ENCODE results near the gene LDLRAD4. TPM values are rescaled to one million over a fixed set of nuclear protein-coding genes. Genes with fewer than 3 reads are reported as not detected.
"Not testable (repeated sequence)": the region's sequence is repeated elsewhere in the genome, so short reads cannot be mapped to it uniquely, and the experiment has no call there.

Gene LDLRAD4
- polyA plus RNA-seq, 3 donors = 10.3 to 11.5 (median 10.9) TPM

DNA sequence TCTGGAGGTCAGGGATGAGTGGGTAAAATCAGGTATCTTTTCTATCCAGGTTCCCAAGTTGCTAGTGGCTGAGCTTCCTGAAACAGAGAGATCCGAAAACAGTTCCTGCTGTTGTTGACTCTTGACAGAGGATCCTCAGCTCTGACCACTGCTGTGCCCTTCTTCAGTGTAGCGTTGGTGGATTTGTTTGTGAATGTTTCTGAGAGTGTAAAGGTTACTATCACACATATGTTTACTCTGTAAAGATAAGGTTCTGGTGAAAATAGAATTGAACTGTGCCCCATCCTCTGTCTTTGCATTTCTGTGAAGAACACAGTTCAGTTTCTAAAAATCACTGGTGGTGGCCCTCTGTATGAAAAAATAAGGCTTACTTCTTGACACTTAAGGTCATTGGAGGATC, 119.8 kb downstream of the LDLRAD4 start:
- DNase-seq (ENCODE audit: extremely low read depth in 1 of 11, low read depth in 9 of 11, low spot score in 4 of 11) = no peak

DNA sequence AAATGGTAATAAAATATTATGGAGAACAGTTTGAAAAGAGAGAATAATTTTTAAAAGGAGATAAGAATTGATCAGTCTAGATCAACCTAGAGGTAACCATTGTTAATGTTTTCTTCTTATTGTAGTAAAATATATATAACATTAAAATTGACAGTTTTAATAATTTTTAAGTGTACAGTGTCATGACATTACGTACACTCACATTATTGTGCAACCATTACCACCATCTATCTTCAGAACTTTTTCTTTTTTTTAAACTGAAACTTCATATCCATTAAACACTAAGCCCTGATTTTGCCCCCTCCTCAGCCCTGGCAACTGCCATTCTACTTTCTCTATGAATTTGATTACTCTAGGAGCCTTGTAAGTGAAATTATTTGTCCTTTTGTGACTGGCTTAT, 121.1 kb downstream of the LDLRAD4 start:
- DNase-seq (ENCODE audit: extremely low read depth in 1 of 11, low read depth in 9 of 11, low spot score in 4 of 11) = no peak

DNA sequence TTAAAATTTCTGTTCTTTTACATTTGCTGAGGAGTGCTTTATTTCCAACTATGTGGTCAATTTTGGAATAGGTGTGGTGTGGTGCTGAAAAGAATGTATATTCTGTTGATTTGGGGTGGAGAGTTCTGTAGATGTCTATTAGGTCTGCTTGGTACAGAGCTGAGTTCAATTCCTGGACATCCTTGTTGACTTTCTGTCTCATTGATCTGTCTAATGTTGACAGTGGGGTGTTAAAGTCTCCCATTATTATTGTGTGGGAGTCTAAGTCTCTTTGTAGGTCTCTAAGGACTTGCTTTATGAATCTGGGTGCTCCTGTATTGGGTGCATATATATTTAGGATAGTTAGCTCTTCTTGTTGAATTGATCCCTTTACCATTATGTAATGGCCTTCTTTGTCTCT, 127.9 kb downstream of the LDLRAD4 start:
- not testable (repeated sequence) for DNase-seq (ENCODE audit: extremely low read depth in 1 of 11, low read depth in 9 of 11, low spot score in 4 of 11)

DNA sequence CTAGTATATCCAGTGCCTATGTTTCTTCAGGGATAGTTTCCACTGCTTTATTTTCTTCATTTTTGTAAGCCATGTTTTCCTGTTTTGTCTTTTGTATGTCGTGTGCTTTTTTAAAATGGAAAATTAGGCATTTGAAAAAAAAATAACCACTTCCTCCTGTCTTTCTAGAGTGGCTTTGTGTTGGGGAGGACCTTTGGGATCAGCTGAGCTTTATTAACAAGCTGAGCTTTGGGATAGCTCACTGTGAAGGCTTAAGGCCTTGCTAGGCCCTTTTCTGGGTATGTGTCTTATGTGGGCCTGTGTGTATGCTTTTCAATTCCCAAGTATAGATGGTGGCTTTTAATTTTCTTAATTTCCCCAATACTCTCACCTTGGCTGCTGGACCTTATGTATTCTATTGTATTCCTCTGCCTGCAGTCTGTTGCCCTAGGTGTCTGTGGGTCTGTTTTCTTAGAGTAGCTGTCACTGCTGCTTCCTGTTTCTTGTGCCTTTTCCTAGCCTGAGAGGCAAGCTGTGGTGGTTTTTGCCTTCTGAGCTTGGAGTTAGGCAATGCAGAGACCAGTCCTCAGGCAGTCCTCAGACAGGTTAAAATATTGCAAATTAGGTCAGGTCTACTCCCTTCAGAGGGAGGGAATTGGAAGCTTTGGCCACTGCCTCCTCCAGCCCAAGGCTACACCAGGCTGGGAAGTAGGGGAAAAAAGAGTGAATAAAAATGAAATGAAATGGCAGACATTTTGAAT, 134.7 kb downstream of the LDLRAD4 start:
- DNase-seq (ENCODE audit: extremely low read depth in 1 of 11, low read depth in 9 of 11, low spot score in 4 of 11) = no peak

DNA sequence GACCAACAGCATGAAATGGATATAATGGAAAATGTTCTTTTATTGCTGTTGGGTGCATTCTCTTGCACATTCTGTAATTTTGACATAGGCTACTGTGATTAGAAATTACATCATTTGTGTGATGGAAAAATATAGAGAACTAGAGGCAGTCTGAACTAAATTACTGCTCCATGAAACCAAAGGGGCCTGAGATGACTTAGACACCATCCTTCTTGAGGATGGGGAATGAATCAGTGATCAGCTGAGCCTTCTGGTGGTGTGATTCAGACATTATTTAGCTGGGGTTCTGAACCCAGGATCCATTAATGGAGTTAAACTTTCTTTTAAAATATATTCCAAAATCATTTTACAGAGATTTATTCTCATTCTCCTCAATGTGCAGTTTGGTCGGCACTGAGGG, 135.8 kb downstream of the LDLRAD4 start:
- no peak for DNase-seq (ENCODE audit: extremely low read depth in 1 of 11, low read depth in 9 of 11, low spot score in 4 of 11)

DNA sequence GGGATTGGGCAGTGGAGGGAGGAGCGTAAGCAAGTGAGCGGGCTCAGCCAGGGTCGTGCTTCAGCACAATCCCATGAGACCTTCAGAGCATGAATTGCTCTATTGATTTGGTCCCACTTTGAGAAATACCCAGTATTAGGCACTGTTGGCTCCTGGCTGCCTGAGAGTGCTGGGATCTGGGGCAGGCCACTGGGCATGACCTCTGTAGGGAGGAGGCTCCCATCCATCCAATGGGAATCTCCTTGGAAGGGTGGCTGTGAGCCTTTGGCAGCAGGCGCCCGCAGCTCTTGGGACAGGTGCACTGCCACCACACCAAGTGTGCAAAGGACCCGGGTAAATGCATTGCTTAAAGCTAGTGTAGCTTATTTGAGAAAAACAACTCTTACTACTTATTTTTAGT, 137.5 kb downstream of the LDLRAD4 start:
- no peak for DNase-seq (ENCODE audit: extremely low read depth in 1 of 11, low read depth in 9 of 11, low spot score in 4 of 11)

DNA sequence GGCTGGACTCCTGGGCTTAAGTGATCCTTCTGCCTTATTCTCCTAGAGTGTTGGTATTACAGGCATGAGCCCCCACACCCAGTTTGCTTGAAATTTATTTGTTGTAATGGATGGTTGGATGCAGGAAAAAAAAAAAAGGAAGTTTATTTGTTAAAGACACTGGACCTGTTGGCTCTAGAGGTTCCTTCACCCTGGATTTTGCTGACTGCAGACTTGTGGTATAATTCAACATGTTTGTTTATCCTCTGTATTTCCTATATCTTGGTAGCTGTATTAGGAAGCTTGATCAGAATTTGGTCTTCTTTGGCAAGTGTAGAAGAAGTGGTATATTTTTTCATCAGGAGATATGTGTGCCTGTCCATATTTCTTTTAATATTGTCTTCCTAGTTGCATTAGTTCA, 138.7 kb downstream of the LDLRAD4 start:
- DNase-seq (ENCODE audit: extremely low read depth in 1 of 11, low read depth in 9 of 11, low spot score in 4 of 11) = no peak

DNA sequence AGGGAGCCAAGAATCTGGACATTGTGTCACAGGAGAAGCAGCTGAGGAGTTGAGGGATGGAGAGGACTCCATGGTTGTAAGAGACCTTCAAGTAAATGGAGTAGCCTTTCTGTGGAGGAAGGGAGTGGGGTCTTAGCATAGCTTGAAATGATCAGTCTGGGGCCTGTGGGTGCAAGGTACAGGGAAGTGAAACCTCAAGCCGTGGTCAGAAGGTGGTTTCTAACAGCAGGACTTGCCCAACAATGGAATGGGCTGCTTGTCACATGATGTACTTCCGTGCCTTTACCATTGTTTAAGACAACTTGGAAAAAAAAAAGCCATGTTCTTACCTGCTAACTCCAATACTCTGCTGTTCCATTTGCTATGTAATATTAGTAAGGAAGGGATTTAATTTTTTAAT, 140.7 kb downstream of the LDLRAD4 start:
- no peak for DNase-seq (ENCODE audit: extremely low read depth in 1 of 11, low read depth in 9 of 11, low spot score in 4 of 11)

DNA sequence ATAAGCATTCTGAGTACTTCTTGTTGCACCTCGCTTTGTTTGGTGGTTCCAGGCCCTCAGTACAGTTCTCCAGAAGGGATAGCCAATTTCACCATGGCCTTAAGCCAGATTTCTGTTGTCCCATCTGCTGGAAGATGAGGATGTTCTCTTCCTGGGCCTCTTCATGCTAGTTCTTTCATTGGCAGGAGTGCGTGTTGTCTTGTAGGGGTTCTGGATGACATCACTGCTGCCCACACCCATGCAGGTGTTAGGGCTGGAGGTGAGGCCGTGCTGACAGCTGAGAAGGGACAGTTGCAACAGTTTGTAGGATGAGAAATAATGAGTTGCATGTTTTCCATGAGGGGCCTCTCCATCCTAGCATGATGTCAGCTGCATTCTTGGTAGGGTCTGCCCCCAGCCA, 142.9 kb downstream of the LDLRAD4 start:
- DNase-seq (ENCODE audit: extremely low read depth in 1 of 11, low read depth in 9 of 11, low spot score in 4 of 11) = no peak

DNA sequence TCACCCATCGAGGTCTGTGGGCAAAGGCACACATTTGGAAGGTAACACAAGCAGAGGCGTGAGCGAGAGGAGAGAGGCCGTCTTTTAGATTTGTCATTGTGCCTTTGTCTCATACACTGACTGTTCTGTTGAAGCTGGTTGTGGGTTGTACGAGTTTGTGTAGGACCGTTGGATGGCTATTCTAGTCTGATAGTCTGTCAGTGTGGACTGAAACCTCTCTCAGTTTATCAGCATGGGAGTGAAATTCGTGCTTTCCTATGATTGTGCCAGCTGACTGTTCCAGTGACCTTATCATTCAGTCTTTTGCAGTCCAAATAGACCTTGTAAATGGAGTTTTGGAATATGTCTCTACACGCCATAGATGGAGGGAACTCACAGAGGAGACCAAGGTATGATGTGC, 143.5 kb downstream of the LDLRAD4 start:
- DNase-seq (ENCODE audit: extremely low read depth in 1 of 11, low read depth in 9 of 11, low spot score in 4 of 11) = no peak

DNA sequence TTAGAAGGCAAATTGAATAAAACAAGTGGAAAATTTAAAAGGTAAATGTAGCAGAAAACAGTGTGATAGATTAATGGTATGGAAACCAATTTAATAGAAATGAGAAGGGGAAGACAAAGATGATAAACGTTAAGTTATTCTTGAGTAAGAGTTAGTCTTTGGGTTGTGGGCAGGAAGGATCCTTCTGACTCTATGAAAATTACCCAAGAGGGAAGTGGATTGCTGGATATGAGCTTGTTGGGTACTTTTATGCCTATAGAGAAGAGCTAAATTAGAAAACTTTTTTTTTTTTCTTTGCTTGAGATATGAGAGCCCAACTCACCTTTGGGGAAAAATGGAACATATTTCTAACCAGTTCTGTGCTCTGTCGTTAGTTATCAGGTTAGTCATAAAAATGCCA, 144.0 kb downstream of the LDLRAD4 start:
- DNase-seq (ENCODE audit: extremely low read depth in 1 of 11, low read depth in 9 of 11, low spot score in 4 of 11) = no peak

DNA sequence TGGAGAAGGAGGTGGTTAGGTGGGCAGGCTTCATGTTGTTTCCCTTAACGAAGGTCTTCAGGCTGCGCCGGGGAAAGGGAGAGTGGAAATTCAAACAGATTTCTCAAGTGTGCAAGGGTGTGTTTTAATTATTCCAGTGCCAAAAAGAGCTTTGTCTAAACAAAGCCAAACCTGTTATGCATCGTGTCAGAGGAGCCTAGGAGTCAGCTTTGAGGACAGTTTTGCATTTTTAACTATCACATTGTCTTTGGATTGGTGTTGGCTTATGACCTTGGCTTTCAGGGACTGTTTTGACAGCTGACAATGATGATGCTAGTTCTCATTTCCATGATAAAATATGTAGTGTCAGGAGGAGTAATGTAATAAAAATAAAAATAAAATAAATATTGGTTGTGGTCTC, 144.8 kb downstream of the LDLRAD4 start:
- DNase-seq (ENCODE audit: extremely low read depth in 1 of 11, low read depth in 9 of 11, low spot score in 4 of 11) = no peak

DNA sequence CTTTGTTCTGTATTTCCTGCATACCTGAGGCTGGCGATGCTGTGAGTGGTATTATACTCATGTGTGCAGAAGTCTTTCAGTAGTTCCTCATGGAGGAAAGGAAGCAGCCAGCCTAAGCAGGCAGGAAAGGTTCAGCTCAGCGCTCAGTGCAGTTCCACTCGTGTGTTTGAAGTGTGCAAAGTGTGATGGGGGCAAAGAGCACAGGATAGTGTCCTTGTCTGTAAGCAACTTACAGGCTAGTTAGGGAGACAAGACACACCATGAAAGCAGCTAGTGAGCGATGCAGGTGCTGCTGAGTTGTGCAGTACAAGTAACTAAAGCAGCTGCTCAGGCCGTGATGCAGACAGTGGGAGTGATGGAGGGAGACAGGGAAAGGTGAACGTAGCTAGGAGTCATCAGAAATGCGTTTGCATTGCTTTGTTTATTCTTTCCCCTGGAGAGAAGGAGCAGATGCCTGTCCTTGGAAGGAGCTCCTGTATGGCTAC, 146.2 kb downstream of the LDLRAD4 start:
- no peak for DNase-seq (ENCODE audit: extremely low read depth in 1 of 11, low read depth in 9 of 11, low spot score in 4 of 11)

DNA sequence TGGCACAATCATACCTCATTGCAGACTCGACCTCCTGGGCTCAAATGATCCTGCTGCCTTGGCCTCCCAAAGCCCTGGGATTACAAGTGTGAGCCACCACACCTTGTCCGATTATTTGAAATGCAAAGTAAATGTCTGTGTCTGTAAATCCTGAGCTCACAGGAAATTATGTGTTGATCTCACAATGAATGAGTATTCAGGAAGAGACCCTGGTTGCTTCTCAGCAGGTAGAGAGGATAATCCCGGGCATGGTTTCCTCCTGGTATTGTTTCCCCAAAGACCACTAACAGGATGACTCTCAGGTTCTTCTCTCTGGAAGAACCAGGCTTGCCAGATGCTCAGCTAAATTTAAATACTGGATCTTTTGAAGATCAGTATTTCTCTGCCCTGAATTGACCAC, 147.6 kb downstream of the LDLRAD4 start:
- no peak for DNase-seq (ENCODE audit: extremely low read depth in 1 of 11, low read depth in 9 of 11, low spot score in 4 of 11)

DNA sequence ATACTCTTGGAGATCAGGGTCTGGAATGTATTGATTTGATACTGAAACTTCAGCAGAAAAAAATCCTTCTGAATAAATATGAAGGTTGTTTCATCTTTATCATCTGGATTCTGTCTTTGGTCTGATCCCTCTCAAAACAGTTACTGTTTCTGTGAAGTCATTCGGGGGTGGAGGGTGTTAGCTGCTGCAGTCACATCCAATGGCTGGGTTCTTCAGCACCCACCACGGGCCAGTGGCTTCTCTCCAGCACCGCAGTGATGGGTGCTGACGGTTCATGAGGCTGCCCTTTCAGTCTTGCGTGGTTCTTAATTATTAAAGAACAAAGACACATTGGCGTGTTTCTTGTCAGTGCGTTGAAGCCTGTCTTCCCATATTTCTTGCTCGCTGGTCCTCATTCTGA, 148.0 kb downstream of the LDLRAD4 start:
- no peak for DNase-seq (ENCODE audit: extremely low read depth in 1 of 11, low read depth in 9 of 11, low spot score in 4 of 11)

DNA sequence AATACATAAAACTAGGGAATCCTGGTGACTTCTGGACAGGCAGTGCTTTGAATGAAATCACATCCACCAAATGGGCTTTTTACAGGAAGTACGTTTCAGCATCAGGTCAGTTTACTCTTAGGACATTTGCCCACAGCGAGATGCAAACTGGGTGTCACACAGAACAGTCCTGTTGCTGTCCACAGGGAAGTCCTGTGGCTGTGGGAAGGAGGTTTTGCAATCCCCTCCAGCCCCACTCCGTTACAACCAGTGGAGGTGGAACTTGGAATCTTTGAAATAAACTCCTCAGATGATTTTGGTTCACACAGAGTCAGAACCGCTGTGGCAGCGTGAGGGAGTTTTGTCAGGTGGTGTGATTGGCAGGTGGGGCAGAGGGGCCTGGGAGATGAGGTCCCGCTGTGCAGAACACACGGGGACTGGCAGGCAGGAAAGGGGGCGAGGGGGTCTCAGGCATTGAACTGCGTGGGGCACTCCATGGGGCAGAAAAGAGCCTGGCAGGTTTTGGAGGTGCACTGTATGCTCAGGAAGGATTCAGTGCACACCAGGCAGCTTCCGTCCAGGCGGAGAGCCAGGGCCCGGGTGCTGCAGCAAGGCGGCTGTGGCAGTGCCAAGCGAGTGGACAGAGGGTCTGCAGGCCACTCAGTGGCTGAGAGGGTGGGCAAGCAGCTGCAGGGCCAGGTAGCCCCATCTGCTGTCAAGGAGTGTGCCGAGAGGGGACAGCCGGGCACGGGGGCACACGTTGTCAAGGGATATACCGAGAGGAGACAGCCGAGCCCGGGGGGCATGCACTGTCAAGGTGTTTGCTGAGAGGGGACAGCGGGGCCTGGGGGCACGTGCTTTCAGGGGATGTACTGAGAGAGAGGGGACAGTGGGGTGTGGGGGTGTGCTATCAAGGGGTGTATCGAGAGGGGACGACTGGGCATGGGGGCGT, 148.7 kb downstream of the LDLRAD4 start:
- DNase-seq (ENCODE audit: extremely low read depth in 1 of 11, low read depth in 9 of 11, low spot score in 4 of 11) = no peak

DNA sequence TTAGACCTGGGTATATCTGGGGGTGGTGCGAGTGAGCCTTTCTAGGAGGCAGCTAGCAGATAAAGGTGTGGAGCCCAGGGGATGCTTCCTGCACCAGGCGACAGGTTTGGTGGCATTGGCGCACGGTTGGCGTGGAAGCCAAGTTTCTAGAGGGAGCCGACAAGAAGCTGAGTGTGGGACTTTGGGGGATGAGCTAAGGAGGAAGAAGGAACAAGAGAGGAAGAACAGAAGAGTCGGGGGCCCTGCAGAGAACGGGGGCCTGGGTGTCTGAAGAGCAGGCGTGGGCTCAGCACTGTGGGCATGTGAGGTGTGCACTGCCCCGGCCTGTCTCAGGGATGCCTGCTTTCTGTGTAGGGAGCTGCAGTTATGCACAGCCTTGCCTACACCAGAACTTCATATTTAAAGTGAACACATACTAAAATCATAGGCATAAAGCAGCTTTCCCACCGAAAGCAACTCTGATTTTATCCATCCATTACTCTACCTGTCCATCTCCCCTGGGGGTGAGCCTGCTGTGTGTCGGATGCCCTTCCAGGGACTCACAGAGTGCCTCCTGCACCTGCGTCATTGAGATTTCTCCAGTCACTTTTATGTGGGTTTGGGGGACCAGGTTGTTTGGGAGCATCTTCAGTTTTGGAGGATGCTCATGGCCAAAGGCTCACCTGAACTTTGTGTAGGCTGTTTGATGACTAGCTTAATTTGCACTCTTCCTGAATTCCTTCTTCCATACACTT, 149.7 kb downstream of the LDLRAD4 start:
- no peak for DNase-seq (ENCODE audit: extremely low read depth in 1 of 11, low read depth in 9 of 11, low spot score in 4 of 11)

DNA sequence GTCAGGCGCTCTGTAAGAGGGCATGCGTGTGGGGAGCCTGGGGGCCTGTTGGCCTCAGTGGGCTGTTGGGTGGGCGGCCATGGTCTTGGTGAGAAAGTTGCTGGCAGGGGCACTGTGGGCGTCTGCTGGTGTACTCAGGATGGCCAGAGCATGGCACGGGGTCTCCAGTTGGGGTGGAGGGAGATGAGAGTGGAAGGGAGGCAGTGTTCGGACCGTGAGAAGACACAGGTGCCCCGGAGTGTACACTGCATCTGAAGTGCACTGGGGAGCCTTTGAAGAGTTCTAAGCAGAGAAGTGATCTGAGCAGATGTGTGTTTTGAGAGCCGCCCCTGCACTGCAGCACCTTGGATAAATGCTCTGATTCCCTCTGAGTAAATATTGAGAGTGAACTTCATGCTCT, 150.8 kb downstream of the LDLRAD4 start:
- DNase-seq (ENCODE audit: extremely low read depth in 1 of 11, low read depth in 9 of 11, low spot score in 4 of 11) = no peak

DNA sequence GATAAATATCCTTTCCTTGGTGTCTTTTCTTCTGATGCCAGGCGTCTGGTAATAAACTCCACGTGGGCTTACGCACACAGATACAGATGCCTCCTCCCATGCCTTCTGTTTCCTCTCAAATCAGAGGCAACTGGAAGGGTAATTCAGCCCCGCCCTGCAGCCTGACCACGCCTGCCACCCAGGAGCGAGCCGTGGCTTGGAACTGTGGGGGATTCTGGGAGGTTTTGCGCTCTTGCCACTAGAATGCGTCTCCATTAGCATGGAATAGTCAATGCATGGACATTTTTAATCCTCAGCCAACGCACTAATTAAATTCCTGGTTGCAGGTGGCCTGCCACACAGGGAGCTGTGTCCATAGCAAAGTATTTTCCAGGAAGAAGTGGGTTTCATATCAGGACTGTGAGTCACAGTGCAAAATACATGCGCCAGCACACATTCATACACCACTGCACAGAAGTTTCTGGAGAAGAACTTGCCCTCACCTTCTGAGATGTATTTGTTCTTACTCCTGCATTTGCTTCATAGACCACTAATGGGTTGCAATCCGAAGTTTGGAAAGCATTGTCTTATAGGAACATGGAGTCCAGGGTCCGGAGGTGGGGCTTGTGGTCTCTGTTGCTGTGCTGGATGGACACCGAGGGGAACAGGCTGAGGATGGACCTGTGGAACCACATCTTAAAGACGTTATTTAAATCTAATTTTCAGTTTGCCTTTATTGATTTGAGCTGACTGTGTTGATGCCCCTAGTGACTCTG, 151.4 kb downstream of the LDLRAD4 start:
- no peak for DNase-seq (ENCODE audit: extremely low read depth in 1 of 11, low read depth in 9 of 11, low spot score in 4 of 11)
